Choroid plexus epithelial cell (primary cell): ENCODE data around the gene UBE2J2.

Experiments used
- DNase-seq: peaks from one replicate; pipeline ENCODE4 v3.0.0-alpha.2; 2010; ENCODE audit warnings: low read depth
- H3K4me3 ChIP-seq: 2 replicates; pipeline ENCODE4 v1.5.1; 2011; ENCODE audit warnings: low read depth, mild to moderate bottlenecking, control low read depth, low read length, moderate library complexity
- TF ChIP-seq, protein P1 (sequence below): conservative IDR thresholded peaks from 2 replicates; pipeline ENCODE4 v1.5.1; 2011; ENCODE audit warnings: low read depth, mild to moderate bottlenecking, control low read depth, inconsistent platforms, low read length, moderate library complexity

UBE2J2 gene

DNA sequence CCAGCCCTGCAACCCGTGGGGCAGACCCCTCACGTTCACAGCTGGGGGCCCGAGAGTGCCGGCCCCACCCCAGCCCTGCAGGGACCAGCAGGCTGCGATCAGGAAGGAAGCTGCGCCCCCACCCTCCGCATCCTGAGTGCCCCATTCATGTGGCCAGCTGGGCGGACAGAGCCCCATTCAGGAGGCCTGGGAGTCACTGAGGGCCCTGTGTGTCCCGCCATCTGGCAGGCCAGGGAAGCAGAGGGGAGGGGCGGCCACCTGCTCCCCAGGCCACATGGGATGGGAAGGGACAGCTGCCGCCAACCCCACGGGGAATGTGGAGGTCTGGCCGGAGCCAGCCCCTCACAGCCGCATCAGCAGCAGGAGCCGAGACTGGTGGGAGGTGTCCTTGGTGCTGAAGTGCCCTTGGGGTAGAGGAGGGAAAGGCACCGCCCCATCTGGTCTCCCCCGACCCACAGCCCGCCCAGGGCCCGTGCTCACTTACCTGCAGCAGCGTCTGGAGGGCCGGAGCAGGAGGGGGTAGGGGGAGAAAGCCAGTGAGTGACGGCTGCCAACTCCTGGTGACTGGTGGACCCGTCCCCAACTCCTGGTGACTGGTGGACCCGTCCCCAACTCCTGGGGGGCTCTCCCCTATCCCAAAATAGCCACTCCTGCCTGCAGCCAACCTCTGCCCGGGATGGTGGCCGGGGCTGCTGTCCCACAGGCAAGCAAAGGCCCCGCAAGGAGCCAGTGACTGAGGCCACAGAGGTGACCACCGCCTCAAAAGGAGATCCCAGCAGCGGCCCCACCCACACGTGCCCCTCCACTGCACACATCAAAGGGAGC, 25.4 kb upstream of the UBE2J2 start:
- TF ChIP-seq, protein P1, sequence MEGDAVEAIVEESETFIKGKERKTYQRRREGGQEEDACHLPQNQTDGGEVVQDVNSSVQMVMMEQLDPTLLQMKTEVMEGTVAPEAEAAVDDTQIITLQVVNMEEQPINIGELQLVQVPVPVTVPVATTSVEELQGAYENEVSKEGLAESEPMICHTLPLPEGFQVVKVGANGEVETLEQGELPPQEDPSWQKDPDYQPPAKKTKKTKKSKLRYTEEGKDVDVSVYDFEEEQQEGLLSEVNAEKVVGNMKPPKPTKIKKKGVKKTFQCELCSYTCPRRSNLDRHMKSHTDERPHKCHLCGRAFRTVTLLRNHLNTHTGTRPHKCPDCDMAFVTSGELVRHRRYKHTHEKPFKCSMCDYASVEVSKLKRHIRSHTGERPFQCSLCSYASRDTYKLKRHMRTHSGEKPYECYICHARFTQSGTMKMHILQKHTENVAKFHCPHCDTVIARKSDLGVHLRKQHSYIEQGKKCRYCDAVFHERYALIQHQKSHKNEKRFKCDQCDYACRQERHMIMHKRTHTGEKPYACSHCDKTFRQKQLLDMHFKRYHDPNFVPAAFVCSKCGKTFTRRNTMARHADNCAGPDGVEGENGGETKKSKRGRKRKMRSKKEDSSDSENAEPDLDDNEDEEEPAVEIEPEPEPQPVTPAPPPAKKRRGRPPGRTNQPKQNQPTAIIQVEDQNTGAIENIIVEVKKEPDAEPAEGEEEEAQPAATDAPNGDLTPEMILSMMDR, result no peak
- no peak for DNase-seq
- H3K4me3 ChIP-seq, result no peak overlapping the region

DNA sequence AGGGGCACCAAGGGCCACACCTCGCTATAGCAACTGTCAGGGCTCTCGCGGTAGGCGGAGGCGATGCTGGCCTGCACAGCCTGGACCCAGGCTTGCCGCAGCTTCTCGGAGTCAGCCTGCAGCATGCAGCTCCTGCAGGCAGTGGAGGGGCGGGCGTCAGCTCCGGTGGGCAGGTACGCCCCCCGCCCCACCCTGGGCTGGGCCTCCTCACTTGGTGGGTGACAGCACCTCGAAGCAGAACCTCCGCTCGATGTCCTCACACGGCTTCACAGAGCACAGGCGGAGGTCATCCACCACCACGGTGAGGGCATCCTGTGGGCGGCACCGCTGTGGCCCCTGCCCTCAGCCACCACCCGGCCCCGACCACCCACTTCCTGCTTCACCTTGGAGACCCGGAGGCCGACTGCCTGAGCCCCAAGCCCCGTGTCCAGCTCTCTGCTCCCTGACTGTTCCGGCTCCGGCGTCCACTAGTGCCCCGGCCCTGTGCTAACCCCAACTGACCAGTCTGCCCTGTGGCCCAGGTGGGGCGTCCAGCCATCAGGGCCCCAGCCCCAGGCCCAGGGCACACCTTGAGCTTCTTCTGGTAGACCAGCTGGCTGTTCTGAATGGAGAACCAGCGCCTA, 24.3 kb upstream of the UBE2J2 start:
- H3K4me3 ChIP-seq, result no peak overlapping the region
- TF ChIP-seq, protein P1, result no peak
- no peak for DNase-seq

DNA sequence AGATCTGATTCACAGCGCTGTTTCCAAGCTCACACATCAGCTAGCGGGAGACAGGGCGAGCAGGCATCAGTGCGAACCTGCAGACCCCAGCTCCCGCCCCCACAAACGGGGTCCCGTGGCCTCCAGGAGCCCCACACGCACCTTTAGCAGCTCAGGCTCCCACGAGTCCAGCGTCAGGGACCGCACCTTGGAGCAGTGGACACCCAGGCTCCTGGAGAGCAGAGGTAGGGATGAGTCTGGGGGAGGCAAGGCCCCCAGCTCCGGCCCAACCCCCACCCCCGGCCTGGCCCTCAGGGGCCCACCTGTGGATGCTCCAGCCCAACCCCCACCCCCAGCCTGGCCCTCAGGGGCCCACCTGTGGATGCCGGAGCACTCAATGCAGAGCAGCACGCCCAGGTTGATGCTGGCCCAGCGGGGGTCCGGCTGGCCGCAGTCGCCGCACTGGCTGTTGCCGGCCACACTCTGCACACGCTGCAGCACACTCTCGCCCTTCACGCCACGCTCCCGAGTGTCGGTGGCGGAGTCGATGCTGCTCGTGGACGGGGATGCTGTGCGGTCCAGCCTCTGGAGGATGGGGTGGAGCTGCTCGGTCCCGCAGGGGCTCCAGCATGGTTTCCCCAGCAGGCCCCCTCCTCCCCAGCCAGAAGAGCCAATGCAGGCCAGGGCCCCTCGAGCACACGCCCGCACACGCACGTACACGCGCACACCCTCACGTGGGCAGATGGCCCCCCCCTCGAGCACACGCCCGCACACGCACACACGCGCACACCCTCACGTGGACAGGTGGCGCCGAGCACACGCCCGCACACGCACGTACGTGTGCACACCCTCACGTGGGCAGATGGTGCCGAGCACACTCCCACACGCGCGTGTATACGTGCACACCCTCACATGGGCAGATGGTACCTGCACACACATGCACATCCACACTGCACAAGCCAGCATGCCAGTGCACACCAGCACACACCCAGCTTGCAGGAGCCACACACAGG, 22.7 kb upstream of the UBE2J2 start:
- DNase-seq, result no peak
- H3K4me3 ChIP-seq, result no peak overlapping the region
- TF ChIP-seq, protein P1, result no peak

DNA sequence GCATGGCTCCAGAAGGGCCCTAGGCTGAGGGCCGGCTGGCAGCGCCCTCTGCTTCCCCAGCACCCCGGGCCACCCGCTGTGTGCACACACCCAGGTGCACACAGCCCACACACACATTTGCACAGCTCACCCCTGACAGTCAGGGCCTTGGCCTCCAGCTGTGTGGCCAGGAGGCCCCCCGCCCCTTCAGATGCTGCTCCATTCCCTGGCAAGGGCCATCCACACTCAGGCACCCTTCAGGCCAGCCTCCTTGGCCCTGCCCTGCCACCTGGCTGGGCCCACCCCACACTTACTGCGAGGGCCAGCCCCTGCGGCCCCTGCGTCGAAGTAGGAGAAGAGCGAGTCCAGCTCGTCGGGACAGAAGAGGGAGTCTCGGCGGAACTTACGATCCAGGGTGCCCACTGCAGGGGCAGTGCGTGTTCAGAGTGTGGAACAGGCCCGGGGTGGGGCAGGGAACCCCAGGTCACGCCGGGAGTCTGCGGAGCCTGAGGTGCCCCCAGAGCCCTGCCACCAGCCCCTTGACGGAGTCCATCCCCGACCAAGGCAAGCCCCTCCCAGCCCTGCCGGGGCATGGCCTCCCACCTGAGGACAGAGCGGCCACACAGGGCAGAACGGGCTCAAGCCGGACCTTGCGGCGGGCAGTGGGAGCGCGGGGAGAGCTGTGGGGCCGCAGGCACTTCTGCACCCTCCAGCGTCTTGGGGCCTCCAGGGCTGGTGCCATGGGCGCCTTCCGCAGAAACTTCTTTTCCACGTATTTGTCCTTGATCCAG, 21.7 kb upstream of the UBE2J2 start:
- TF ChIP-seq, protein P1, result no peak

DNA sequence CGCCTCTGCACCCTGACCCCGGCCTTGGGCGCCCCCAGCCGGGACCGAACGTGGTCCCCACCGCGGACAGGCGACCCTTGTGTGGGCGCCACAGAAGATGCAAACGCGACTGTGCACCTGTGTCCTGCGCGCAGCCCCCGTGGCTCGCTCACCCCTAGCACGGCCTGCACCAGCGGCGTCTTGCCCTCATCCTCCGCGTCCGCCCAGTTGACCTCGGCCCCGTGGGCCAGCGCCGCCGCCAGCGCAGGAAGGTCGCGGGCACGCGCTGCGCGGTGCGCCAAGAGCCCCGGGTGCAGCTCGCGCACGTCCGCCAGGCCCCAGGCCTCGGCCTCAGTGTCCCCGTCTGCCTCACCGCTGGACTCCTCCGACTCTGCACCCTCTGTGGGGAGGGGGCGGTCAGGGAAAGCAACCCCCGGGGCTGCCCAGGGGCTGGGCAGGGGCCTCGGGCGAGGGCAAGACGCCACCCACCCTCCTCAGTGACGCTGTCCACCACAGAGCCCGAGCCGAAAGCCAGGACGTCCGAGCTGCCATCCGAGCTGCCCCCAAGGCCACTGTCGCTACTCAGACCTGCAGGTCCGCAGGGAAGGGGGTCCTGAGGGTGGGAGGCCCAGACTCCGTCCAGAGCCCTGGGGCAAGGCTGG, 20.7 kb upstream of the UBE2J2 start:
- DNase-seq, result no peak
- H3K4me3 ChIP-seq, result no peak overlapping the region
- TF ChIP-seq, protein P1, result no peak

More for the DNA sequence above, 21.7 kb upstream of the UBE2J2 start:
- DNase-seq, result no peak
- no peak overlapping the region for H3K4me3 ChIP-seq
